Measurements from ENCODE around the gene CDKN2A. TPM values are rescaled to one million over a fixed set of nuclear protein-coding genes. Genes with fewer than 3 reads are reported as not detected.

The CDKN2A gene
- total RNA-seq, 4 donors from 2014 or later = 0.65 to 1.00 TPM; not detected in 2

- in situ Hi-C loops (cut with MboI; ENCODE audit: low sequenced_read_pairs in 4 of 4) = loop anchor here in 2 of 4 donors (25.0 kb wide), 1 partner anchor 638 kb away; the partner anchor contains the start of gene KLHL9 (in 2 of the 2)
- intact Hi-C loops (cut with DNase I; ENCODE audit: low total_unique reads) = loop anchor here (2.0 kb wide), 1 partner anchor 18 kb away; no protein-coding TSS in a partner anchor
- no peak for DNase-seq
Observed at GRCh38 chr9:21974722-21975409, 19.3 kb downstream of the CDKN2A start.

GRCh38 chr9:21974343-21974721, 19.9 kb downstream of the CDKN2A start:
- ATAC-seq = no peak
- Histone ChIP-seq H3K27ac (no peak overlapping the region), H3K9me3 (no peaks in the 10 kb centered on the region), H3K27me3 (peaks cover 93 to 100% (median 98%) of the 10 kb centered on the region in 3 donors), H3K36me3 (no peaks in the 10 kb centered on the region), H3K4me1 (peaks cover 13% of the 10 kb centered on the region in 2 donors), H3K4me3 (peak overlapping the region; percentile 49 to 69 (median 54))
- in situ Hi-C loops (cut with MboI; ENCODE audit: low sequenced_read_pairs in 4 of 4) (no loop called here), intact Hi-C loops (cut with DNase I; ENCODE audit: low total_unique reads) (loop anchor here (2.0 kb wide), 1 partner anchor 18 kb away; no protein-coding TSS in a partner anchor)
- TF ChIP-seq CTCF (IDR thresholded peaks at IDR 0.05 in 4 of 5, conservative IDR thresholded peaks at IDR 0.05 in 1 of 5) = no peak
- TF ChIP-seq POLR2A (IDR thresholded peaks at IDR 0.05) = no peak
- no peak for DNase-seq

More at GRCh38 chr9:21974722-21975409, 19.3 kb downstream of the CDKN2A start:
- H3K4me1 ChIP-seq = peaks cover 13% of the 10 kb centered on the region in 2 donors
- peak; percentile 52 to 53 for ATAC-seq
- no peak for TF ChIP-seq CTCF (IDR thresholded peaks at IDR 0.05 in 4 of 5, conservative IDR thresholded peaks at IDR 0.05 in 1 of 5)
- no peaks in the 10 kb centered on the region for H3K9me3 ChIP-seq
- H3K27me3 ChIP-seq = peaks cover 93 to 100% (median 98%) of the 10 kb centered on the region in 3 donors
- H3K4me3 ChIP-seq = peak overlapping the region; percentile 49 to 69 (median 54)
- H3K36me3 ChIP-seq = no peaks in the 10 kb centered on the region
- no peak overlapping the region for H3K27ac ChIP-seq

GRCh38 chr9:21972361-21972760, 21.8 kb downstream of the CDKN2A start:
- Histone ChIP-seq H3K36me3 (no peaks in the 10 kb centered on the region), H3K4me3 (no peak overlapping the region), H3K4me1 (peaks cover 13 to 18% of the 10 kb centered on the region in 2 donors), H3K27me3 (peaks cover 97 to 100% (median 100%) of the 10 kb centered on the region in 3 donors), H3K9me3 (no peaks in the 10 kb centered on the region), H3K27ac (no peak overlapping the region)
- DNase-seq = no peak
- intact Hi-C loops (cut with DNase I; ENCODE audit: low total_unique reads) = no loop called here
- in situ Hi-C loops (cut with MboI; ENCODE audit: low sequenced_read_pairs in 4 of 4) = no loop called here
- TF ChIP-seq POLR2A (IDR thresholded peaks at IDR 0.05) = no peak
- no peak for TF ChIP-seq CTCF (IDR thresholded peaks at IDR 0.05 in 4 of 5, conservative IDR thresholded peaks at IDR 0.05 in 1 of 5)
- no peak for ATAC-seq

- no peak overlapping the region for H3K4me3 ChIP-seq
- DNase-seq (no peak), ATAC-seq (no peak)
- H3K27me3 ChIP-seq = peaks cover 96 to 100% (median 100%) of the 10 kb centered on the region in 3 donors
- no peaks in the 10 kb centered on the region for H3K9me3 ChIP-seq
- intact Hi-C loops (cut with DNase I; ENCODE audit: low total_unique reads) (no loop called here), in situ Hi-C loops (cut with MboI; ENCODE audit: low sequenced_read_pairs in 4 of 4) (no loop called here)
- H3K36me3 ChIP-seq = no peaks in the 10 kb centered on the region
- H3K27ac ChIP-seq = no peak overlapping the region
- peaks cover 13 to 18% of the 10 kb centered on the region in 2 donors for H3K4me1 ChIP-seq
- TF ChIP-seq POLR2A (IDR thresholded peaks at IDR 0.05) = no peak
- no peak for TF ChIP-seq CTCF (IDR thresholded peaks at IDR 0.05 in 4 of 5, conservative IDR thresholded peaks at IDR 0.05 in 1 of 5)
Observed at GRCh38 chr9:21970800-21971640, 23.2 kb downstream of the CDKN2A start.

Measured in gastrocnemius medialis (tissue), 4 donors.